ENCODE data around the gene PLSCR1.

The PLSCR1 gene, protein sequence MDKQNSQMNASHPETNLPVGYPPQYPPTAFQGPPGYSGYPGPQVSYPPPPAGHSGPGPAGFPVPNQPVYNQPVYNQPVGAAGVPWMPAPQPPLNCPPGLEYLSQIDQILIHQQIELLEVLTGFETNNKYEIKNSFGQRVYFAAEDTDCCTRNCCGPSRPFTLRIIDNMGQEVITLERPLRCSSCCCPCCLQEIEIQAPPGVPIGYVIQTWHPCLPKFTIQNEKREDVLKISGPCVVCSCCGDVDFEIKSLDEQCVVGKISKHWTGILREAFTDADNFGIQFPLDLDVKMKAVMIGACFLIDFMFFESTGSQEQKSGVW

DNA sequence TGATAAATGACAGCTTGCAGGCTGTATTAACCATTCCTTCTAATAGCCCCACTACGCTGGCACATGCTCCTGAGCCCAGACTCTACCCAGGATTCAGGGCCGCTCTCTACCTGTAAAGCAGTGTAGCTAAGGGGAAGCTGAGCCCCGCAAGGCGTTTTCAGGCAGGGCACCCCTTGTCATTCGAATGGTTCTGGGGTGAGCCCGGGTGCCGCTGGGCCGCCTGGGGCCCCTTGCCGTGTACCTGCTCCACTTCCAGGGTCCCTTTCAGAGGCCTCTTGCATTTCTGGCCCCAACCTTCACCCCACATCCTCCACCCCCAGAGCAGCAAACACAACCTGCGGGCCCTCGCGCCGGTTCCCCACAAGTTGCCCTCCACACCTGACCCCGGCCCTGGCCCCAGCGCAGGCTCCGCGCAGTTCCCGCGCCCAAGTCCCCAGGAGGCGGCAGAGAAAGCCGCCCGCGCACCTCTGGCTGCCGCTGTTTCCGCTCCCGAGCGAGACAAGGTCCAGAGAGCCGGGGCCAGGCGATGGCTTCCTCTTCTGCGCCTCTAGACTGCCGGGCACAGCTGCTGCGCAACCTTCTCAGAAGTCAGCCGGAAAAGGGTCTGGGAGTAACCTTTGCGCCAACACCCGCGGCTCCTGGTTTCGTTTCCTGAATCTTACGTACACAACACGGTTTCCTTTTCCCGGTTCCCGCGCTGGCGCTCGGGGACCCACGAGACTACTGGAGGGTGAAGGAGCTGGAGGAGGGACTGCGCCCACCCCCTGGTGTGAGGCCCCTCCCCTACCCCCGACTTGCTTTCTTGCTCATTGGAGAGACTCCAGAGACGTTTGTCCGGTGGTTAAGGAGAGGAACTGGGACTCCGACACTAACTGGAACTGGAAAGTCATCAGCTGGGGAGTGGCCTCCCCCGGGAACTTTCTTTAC lies at the start of gene PLSCR1:
PLSCR1 (minus strand) TSS at position 606 of the 927 bp plus-strand sequence. CDS start 8,055 bp downstream, outside the sequence.
- peak; percentile 52 for DNase-seq

DNA sequence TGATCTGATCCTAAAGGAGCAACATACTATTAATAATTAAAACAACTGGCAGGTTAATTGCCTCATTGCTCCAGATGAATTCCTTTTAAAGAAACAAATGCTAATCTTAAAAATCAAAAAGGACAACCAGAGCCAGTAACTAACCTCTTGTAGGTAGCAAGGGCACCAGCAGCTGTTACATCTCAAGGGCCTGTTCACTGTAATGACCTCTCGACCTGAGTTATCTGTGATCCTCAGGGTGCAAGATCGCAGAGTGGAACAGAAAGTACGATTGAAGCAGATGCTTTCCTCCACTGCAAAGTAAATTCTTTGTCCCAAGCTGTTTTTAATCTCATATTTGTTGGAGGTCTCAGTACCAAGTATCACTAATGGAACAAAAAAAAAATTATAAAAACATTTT lies 49.4 kb upstream of the PLSCR1 start:
- DNase-seq = no peak

DNA sequence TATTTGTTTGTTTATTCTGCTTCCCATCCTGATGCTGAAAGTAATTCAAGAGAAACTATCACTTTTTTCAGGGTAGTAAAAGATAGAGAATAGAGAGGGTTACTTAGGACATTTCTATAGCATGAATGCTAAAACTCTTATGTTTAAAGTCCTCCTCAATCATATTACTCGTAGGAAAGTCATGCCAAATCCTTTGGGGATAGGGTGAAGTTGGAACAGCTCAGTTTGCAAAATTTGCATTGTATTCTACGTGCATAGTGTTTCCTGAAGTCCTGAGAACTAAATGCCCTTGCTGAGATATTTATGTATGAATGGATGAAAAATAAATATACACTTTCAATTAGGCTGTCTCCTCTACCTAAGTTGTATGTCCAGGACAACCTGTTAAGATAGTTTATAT lies 46.1 kb upstream of the PLSCR1 start:
- no peak for DNase-seq

DNA sequence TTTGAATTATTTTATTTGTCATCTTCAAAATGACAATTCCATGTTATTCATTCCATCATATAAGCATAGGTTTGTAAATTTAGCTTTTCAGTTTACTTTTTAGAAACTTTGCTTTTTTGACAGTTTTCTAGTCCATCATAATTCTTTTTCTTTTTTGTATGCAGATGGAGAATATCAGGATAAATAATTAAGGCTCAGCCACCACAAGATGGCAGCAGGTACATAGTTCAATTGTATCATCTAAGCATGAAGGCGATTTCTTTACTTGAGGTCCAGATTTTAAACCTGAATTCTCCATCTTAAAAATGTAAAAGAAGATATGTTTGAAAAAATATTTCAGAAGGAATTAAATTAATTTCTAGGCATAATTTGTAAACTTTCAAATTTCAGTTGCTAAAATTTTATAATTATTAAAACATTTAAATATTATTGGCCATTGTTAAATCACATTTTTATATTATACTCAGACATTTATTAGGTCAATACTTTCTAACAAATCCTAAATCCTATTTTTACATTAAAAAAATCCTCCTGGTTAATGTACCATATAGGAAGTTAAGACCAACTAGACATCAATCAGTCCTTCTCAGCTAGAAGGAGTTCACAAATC lies 45.6 kb upstream of the PLSCR1 start:
- DNase-seq = no peak

DNA sequence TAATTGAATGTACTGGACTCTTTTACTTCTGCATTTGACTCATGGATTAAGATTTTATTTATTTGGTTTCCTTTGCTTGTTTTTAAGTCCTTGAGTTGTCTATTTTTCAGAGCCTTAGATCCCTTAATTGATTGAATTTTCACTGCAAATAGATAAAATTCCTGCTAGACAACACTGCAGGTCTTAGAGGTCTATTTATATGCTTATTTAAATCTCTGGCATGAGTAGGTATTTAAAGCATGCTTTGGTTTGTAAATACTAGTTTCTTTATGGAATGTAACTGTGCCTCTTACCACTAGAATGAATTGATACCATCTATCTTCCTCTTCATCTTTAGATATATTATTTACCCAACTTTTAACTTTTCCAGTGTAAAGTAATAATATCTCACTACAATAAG lies 40.7 kb upstream of the PLSCR1 start:
- no peak for DNase-seq

DNA sequence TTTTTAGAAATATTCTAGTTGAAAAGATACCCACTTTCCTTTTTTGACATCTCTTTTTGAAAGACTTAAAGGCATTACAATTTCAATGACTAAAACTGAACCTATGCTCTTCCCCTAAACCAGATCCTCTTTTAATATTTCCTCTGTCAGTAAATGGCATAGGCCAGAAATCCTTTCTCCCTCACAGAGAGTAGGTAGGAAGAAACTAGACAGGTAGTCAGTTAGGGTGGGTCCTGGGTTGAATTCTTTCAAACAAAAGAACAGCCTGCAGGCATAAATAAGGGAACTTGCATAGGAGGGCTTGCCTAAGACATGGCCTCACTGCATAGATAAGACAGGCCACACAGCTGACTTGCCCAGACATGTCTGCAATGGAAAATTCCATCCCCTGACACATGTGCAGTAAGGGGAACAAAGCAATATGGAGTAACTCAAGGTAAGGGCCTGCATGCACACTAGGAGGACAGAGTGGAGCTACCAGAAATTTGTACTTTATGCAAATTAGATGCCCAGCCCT lies 37.6 kb upstream of the PLSCR1 start:
- no peak for DNase-seq

DNA sequence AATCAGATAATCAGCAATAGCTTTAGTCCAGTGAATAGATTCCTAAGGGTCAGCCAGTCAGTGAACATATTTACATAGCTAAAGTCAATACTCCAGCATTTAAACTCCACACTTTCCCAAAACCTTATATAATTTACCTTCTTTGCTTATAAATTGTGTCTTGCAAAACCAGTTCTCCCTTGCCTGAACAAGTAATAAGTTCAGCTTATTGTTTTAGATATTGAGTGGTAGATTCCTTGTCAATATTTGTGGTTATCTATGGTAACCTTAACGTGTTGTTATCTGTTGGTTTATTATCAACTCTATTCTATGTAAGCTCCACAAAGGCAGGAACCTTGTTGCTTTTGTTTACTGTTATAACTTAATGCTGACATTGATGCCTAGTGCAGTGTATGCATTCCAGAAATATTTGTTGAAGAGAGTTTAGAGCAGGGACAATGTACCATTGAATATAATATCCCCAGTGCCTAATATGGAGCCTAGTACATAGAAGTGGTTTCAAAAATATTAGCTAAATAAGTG lies 36.7 kb upstream of the PLSCR1 start:
- DNase-seq = no peak

DNA sequence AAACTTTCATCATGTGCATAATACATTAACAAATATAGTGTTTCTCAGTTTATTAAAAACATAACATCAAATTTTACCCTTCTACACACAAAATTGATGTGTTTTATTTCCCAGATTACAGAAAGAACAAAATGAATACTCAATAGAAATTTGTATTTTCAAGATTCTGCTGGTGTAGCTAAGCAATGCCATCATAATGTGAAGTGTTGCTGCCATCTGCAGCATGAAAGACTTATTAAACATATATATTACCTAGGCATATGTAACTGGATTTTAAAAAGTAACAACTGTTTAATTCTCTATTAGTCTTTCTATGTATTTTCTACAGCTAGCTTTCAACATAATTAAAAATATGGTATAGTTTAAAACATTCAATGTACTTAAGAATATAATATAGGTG lies 33.3 kb upstream of the PLSCR1 start:
- peak; percentile 11 for DNase-seq

DNA sequence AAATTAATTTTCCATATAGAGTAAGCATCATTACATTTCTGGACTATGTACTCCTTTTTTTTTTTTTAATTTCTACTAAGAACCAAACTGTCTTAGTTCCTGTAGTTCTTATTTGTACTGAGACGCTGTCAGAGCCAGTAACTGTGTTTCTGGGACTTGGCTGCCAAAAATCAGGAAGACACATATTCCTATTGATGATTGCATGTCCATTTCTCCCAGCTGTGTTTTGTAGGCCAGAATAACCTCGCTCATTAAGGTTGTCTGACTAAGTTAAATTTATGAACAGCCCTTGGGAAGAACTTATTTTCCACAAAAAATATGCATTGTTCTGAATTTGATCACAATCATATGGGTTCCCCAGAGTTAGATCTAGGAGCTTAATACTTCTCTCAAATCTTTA lies 31.2 kb upstream of the PLSCR1 start:
- no peak for DNase-seq

DNA sequence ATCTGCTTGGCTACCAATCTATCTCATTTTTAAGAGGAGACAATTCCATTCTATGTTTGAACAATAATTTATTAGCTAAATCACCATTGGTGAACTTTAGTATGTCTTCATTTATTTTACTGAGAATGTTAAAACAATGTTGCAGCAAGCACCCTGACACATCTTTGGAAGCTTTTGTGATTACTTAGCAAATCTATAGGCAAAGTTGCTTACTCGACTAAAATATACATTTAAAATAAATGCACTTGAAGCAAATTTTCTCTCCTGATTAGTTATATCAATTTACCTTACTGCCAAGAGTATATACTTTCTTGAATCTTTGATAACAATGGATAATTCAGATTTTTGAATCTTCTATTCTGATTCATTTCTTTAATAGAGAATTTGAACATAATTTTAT lies 29.8 kb upstream of the PLSCR1 start:
- no peak for DNase-seq

DNA sequence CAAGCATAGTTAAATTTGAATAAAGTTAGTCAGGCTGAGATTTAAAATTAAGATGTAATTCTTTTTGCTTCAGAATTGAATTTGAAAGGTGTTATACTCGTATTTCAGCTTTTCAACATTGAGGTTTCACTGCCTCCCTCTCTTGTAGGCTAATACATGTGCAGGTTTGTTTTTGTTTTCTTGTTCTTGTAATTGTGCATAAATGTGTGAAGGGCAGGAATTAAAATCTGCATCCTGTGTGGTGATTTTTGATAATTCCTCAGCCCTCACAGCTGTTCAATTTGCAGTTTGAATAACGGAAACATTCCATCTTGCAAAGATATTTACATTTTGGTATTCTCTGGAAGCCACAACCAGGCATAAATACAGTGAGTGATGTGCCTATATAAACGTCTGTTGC lies 24.9 kb upstream of the PLSCR1 start:
- no peak for DNase-seq

DNA sequence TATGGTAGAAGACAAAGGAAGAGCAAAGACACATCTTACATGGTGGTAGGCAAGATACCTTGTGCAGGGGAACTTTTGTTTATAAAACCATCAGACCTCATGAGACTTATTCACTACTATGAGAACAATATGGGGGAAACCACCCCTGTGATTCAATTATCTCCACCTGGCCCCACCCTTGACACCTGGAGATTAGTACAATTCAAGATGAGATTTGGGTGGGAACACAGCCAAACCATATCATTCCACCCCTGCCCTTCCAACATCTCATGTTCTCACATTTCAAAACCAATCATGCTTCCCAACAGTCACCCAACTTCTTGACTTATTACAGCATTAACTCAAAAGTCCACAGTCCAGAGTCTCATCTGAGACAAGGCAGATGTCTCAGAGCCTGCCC lies 21.7 kb upstream of the PLSCR1 start:
- DNase-seq = no peak

DNA sequence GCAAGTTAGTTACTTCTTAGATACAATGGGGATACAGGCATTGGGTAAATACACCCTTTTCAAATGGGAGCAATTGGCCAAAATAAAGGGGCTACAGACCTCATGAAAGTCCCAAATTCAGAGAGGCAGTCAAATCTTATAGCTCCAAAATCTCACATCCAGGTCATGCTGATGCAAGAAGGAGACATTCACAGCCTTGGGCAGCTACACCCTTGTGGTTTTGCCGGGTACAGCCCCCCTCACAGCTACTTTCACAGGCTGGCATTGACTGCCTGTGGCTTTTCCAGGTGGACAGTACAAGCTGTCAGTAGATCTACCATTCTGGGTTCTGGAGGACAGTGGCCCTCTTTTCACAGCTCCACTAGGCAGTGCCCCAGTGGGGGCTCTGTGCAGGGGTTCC lies 17.5 kb upstream of the PLSCR1 start:
- DNase-seq = no peak

DNA sequence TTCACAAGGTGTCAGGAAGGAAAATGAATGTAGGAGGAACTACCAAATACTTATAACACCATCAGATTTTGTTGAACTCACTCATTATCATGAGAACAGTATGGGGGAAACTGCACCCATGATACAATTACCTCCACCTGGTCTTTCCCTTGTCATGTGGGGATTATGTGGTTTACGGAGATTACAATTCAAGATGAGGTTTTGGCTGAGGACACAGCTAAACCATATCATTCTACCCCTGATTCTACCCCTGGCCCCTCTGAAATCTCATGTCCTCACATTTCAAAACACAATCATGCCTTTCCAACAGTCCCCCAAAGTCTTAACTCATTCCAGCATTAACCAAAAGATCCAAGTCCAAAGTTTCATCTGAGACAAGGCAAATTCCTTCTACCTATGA lies 17.1 kb upstream of the PLSCR1 start:
- no peak for DNase-seq

DNA sequence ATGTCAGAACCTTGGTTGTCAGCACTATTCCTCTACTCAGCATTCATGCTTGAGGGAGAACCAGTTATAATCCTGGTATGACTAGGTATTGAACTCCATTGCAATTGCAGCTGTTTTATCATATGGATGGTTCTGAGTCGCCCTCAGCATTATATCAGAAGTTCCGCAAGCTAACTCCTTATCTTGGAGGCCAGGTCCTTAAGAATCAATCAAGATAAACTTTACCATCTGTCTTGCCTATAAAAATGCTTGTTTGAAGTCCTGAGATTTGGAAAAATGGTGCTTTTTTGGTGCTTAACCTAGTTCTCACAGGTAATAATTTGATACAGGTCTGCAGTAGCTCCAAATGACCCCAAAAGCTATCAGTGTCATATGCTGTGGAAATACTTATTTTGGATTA lies 16.3 kb upstream of the PLSCR1 start:
- no peak for DNase-seq

DNA sequence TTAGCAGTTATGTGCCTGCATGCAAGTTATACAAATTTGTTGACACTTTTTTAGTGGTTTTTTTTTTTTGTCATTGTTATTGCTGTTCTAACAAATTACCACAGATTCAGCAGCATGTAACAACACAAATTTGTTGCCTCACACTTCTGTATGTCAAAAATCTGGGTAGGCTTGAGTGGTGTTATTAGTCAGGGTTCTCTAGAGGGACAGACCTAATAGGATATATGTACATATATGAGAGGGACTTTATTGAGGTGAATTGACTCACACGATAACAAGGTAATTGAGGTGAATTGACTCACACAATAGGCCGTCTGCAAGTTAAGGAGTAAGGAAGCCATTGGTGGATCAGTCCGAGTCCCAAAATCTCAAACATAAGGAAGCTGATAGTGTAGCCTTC lies 15.0 kb upstream of the PLSCR1 start:
- no peak for DNase-seq

DNA sequence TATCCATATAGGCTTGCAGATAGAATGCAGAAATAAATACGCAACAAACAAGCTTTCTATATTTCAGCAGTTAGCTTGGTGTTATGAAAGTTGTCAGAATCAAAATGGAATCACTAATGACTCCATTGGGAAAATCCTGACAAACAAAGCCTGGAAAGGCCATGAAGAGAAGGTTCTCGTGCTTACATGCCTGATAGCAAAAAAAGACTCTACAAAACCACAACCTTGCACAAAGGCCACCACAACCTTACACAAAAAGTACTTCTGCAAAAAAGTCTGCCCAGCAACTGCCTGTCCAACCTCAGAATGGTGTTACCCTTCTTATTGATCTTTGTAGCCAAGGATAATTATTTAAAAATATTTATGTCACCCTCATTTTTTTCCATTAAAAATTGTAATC lies 14.4 kb upstream of the PLSCR1 start:
- no peak for DNase-seq

DNA sequence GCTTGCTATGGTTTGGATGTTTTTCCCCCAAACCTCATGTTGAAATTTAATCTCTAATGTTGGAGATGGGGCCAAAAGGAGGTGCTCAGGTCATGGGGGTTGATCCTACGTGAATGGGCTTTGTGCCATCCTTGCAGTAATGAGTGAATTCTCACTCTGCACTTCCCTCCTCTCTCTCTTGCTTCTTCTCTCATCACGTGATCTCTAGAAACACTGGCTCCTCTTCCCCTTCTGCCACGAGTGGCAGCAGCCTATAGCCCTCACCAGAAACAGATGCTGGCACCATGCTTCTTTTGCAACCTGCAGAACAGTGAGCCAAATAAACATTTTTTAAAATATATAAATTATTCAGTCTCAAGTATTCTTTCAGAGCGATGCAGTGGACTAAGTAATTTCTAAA lies 13.3 kb upstream of the PLSCR1 start:
- DNase-seq = no peak

DNA sequence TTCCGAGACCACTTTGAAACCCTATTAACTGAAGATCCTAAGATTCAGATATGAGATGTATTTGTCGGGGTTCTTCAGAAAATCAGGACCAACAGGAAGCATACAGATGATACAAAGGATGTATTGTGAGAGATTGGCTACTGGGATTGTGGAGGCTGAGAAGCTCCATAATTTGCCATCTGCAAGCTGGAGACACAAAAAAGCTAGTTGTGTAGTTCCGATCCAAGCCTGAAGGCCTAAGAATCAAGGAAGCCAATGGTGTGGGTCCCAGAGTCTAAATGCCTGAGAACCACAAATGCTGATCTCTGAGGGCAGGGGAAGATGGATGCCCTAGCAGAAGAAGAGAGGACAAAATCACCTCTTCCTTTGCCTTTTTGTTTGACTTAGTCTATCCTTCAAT lies 10.9 kb upstream of the PLSCR1 start:
- no peak for DNase-seq

DNA sequence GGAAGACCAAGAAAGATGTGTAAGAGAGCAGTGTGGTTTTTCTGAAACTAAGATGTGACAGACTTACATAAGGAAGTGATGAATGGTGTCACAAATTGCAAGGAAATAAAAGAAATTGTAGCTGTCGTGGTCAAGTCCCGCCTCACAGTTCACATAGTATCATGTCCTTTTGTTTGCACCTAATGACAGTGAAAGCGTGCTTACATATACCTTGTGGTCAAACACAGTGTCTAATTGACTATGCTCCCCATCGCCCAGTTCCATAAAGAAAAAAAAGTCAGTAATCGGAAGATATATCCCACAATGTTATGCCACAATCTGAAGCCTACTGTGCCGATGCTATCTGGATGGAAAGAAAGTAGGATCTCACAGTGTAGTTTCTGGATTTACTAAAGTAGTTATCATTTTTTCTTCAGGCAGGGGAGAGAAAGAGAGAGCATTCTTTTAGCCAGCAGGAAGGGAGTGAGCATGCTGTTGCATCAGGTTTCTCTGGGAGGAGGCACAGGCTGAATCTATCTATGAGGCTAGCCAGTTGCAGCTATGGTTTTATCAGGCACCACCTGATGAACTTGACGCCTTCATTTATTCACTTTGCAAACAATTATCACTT lies 9.8 kb upstream of the PLSCR1 start:
- DNase-seq = no peak

DNA sequence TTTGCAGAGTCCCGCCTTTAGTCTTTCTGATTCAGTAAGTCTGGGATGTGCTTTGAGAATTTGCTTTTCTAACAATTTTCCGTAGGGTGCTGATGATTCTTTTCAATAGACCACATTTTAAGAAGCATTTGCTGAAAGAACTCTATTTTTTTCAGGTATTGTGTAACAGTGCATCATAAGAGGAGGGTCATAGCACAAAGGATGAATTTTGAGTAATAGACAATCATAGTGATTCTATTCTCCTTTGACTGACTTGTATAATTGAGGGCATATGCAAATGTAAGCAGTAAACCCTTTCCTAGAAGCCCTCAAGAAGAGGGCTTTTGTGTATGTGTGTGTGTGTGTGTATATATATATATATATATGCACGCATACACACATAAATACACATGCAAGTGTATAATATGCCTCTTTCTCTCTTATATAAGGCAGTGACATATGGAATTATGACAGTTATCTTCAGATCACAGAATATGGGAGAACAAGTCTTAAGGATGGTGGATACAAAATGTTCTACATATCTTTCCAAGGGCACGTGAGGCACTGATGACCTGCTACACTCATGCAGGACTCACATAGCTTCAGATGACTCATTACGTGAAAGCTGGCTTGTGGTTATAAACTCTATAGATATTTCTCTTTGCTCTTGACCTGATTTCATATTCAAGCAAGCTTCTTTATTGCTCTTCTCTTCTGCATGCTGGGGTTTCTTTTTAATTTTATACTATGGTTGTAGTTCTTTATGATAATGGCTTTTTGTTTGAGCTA lies 6.5 kb upstream of the PLSCR1 start:
- no peak for DNase-seq

DNA sequence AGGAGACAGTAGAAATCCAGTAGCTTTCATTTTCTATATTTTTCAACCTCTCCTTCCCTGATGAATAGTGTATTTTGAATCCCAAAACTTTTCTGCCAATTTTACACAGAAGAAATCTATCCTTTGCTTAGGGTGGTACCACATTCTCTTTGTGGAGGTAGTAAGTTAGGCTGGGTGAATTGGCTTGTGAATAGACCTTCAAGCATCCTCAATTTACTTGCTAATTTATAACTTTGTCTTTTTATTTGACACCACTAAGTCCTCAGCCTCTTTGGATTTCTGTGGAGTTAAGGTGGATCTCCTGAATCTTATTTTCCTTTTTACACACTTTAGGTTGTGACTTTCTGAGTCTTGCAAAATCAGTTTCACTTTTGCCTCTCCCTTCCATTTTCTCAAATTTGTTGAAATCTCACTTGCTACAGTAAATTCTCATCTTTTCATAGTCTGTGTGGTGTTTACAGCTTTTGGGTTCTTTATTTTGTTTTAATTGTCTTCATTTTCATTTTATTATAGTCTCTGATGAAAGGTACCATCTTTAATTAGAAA lies 5.7 kb upstream of the PLSCR1 start:
- DNase-seq = no peak
